HL-60 (cell line): ENCODE measurements around the gene CDKN2B.
A peak's percentile ranks its signal among the peaks of the same experiment; 100 is the strongest.

Experiments used
- DNase-seq, 2 experiments: peaks; one replicate each; pipeline ENCODE4 v3.0.0-alpha.2; 2010 to 2020; ENCODE audit warnings: low read depth in 1 of 2, low spot score in 1 of 2
- H3K27ac ChIP-seq: fragments of 250-450 bp; sonication (Bioruptor Pico); replicated peaks from 2 replicates; pipeline ENCODE4 v1.5.1; 2020; ENCODE audit warnings: mild to moderate bottlenecking, moderate library complexity
- H3K27me3 ChIP-seq: fragments of 250-450 bp; sonication (Bioruptor Pico); 2 replicates; pipeline ENCODE4 v1.5.1; 2021; ENCODE audit warnings: mild to moderate bottlenecking, moderate library complexity; ENCODE audit not compliant: insufficient read depth, poor library complexity, severe bottlenecking
- H3K4me3 ChIP-seq: replicated peaks from 2 replicates; pipeline ENCODE4 v1.5.1; 2011; ENCODE audit warnings: mild to moderate bottlenecking, control low read depth, low read length; ENCODE audit not compliant: insufficient read depth
- GABPA ChIP-seq: IDR thresholded peaks from 2 replicates; pipeline ENCODE4 v1.6.1; 2012; ENCODE audit warnings: low read depth
- POLR2AphosphoS5 ChIP-seq: IDR thresholded peaks from 2 replicates; pipeline ENCODE4 v1.6.1; 2012; ENCODE audit warnings: low read depth
- SPI1 ChIP-seq: IDR thresholded peaks from 2 replicates; pipeline ENCODE4 v1.6.1; 2012; ENCODE audit warnings: low read depth, mild to moderate bottlenecking, borderline replicate concordance
- TF ChIP-seq, protein P1 (sequence below): IDR thresholded peaks from one replicate; pipeline ENCODE4 v1.5.1; 2011; ENCODE audit warnings: low read length, control low read depth, inconsistent platforms; ENCODE audit not compliant: insufficient read depth
- TF ChIP-seq, protein P2 (sequence below): IDR thresholded peaks from 2 replicates; pipeline ENCODE4 v1.6.1; 2012; ENCODE audit warnings: low read depth; ENCODE audit not compliant: insufficient replicate concordance

The CDKN2B gene

DNA sequence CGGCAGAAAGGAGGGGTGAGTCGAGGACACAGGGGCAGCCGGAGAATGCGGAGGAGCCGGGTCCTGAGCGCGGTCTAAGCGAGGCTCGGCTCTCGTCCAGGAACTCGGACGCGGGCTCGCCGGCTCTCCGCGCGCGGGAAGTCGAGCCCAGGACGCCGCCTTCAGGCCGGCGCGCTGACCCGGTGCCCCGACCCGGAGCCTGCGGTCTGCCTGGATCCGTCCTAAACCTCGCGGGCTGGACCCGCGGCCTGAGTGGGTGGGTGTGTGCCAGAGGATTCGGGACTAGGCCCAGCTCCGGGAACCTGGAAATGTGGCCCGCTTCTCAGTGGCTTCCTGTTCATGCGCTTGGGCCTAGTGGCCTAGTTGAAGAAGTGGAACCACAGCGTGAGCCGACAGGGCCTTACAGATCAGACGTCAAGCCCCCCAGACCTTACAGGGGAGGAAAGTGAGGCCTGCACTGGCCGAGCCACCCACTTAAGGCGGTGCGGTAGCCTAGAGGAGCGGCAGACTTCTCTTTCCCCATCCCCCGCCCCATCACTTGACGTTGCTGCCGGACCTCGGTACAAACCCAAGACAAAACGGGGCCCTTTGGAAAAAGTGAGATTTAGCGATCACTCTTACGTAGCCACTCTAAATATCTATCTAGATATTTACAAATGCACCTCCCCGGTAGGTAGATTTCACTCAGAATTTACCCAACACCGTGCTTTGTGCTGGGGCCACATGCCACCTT is 13.3 kb downstream of the CDKN2B start:
- Histone ChIP-seq H3K27ac (peak overlapping the region; percentile 98), H3K4me3 (peak overlapping the region; percentile 68), H3K27me3 (no peaks in the 10 kb centered on the region)
- TF ChIP-seq, protein P1, sequence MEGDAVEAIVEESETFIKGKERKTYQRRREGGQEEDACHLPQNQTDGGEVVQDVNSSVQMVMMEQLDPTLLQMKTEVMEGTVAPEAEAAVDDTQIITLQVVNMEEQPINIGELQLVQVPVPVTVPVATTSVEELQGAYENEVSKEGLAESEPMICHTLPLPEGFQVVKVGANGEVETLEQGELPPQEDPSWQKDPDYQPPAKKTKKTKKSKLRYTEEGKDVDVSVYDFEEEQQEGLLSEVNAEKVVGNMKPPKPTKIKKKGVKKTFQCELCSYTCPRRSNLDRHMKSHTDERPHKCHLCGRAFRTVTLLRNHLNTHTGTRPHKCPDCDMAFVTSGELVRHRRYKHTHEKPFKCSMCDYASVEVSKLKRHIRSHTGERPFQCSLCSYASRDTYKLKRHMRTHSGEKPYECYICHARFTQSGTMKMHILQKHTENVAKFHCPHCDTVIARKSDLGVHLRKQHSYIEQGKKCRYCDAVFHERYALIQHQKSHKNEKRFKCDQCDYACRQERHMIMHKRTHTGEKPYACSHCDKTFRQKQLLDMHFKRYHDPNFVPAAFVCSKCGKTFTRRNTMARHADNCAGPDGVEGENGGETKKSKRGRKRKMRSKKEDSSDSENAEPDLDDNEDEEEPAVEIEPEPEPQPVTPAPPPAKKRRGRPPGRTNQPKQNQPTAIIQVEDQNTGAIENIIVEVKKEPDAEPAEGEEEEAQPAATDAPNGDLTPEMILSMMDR: no peak
- TF ChIP-seq POLR2AphosphoS5: no peak
- TF ChIP-seq, protein P2, sequence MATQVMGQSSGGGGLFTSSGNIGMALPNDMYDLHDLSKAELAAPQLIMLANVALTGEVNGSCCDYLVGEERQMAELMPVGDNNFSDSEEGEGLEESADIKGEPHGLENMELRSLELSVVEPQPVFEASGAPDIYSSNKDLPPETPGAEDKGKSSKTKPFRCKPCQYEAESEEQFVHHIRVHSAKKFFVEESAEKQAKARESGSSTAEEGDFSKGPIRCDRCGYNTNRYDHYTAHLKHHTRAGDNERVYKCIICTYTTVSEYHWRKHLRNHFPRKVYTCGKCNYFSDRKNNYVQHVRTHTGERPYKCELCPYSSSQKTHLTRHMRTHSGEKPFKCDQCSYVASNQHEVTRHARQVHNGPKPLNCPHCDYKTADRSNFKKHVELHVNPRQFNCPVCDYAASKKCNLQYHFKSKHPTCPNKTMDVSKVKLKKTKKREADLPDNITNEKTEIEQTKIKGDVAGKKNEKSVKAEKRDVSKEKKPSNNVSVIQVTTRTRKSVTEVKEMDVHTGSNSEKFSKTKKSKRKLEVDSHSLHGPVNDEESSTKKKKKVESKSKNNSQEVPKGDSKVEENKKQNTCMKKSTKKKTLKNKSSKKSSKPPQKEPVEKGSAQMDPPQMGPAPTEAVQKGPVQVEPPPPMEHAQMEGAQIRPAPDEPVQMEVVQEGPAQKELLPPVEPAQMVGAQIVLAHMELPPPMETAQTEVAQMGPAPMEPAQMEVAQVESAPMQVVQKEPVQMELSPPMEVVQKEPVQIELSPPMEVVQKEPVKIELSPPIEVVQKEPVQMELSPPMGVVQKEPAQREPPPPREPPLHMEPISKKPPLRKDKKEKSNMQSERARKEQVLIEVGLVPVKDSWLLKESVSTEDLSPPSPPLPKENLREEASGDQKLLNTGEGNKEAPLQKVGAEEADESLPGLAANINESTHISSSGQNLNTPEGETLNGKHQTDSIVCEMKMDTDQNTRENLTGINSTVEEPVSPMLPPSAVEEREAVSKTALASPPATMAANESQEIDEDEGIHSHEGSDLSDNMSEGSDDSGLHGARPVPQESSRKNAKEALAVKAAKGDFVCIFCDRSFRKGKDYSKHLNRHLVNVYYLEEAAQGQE: no peak
- TF ChIP-seq GABPA: no peak
- TF ChIP-seq SPI1: no peak
- no peak for DNase-seq

DNA sequence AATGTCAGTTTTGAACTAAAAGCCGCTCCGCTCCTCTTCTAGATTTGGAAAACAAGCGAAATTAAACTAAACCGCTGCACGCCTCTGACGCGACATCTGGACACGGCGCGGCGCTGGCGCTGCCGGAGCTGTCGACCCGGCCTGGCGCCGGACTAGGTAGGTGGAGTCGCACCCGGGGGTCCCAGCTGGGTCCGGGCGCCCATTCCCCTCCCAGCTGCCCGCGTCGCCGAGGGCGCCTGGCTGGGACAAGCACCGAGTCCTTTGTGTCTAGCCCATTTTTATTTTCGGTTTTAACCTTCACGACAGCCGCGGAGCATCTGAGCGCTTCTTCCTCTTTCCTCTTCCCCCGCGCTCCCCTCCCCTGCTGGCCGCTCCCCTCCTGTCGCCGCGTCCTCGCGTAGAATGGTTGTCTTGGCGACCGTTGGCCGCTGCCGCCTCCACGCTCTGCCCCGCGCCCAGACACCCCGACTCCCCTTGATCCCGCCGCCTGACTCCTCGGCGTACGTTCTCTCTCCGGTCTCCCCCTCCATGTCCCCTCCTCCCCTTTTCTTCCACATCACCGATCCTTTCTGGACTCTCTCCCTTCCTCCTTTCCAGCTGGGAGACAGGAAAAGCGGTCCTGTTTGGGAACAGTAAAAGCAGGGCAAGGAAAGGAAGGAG is 14.0 kb downstream of the CDKN2B start:
- H3K4me3 ChIP-seq: peak overlapping the region; percentile 68
- DNase-seq: peak in 1 of 2 experiments; percentile 88
- TF ChIP-seq SPI1: peak; percentile 42; the same call in 1 of the 2 replicates
- peak; percentile 5; the same call in 1 of the 2 replicates for TF ChIP-seq POLR2AphosphoS5
- TF ChIP-seq GABPA: no peak
- TF ChIP-seq, protein P2: no peak
- TF ChIP-seq, protein P1: no peak
- peak overlapping the region; percentile 98 for H3K27ac ChIP-seq
- H3K27me3 ChIP-seq: no peaks in the 10 kb centered on the region

GRCh38 chr9:21994556-21995005 is 14.5 kb downstream of the CDKN2B start, which contains the start of gene CDKN2B-AS1:
TSS of gene CDKN2B-AS1 (plus strand) at chr9:21994791.
- Histone ChIP-seq H3K27me3 (no peaks in the 10 kb centered on the region), H3K4me3 (peak within 1 kb of the TSS; percentile 68), H3K27ac (peak within 1 kb of the TSS; percentile 98)
- DNase-seq: peak in 1 of 2 experiments; percentile 70
- TF ChIP-seq GABPA (no peak), SPI1 (no peak), POLR2AphosphoS5 (no peak)
- TF ChIP-seq, protein P2: no peak
- TF ChIP-seq, protein P1: no peak
